Natural killer cell (primary cell): Measurements from ENCODE around the gene KDM1B. TPM values are rescaled to one million over a fixed set of nuclear protein-coding genes. Genes with fewer than 3 reads are reported as not detected.

ENCODE experiments used
- ATAC-seq, 3 donors: fragments of 150-1000 bp in 2 of 3; fragments of 200-7000 bp in 1 of 3; cut with Tn5 transposase; 1 replicate in 1 of 3; 2 replicates in 2 of 3; pipeline ENCODE4 v1.10.0; 2021; ENCODE audit warnings: mild to moderate bottlenecking in 2 of 3, moderate library complexity in 2 of 3
- DNase-seq, 2 donors: peaks; one replicate each; pipeline versions ENCODE4 v3.0.0 to v3.0.0-alpha.2; 2013 to 2021; ENCODE audit warnings: mixed read lengths in 1 of 2
- H3K27ac ChIP-seq: one replicate; pipeline ENCODE4 v1.5.1; 2013; ENCODE audit warnings: mild to moderate bottlenecking, low read length
- H3K27me3 ChIP-seq: one replicate; pipeline ENCODE4 v1.6.1; 2013; ENCODE audit warnings: low read length; ENCODE audit not compliant: control insufficient read depth, insufficient read depth
- H3K36me3 ChIP-seq: one replicate; pipeline ENCODE4 v1.6.1; 2013; ENCODE audit warnings: low read length; ENCODE audit not compliant: control insufficient read depth, insufficient read depth
- H3K4me1 ChIP-seq: one replicate; pipeline ENCODE4 v1.6.1; 2013; ENCODE audit warnings: low read length; ENCODE audit not compliant: control insufficient read depth, insufficient read depth
- H3K4me3 ChIP-seq: one replicate; pipeline ENCODE4 v1.5.1; 2013; ENCODE audit warnings: low read length
- H3K9me3 ChIP-seq: one replicate; pipeline ENCODE4 v1.6.1; 2013; ENCODE audit warnings: low read length; ENCODE audit not compliant: control insufficient read depth, insufficient read depth
- H3K27ac Mint-ChIP-seq, 2 donors: one replicate each; pipeline ENCODE4 v1.8.0; 2022; ENCODE audit warnings: mild to moderate bottlenecking in 2 of 2, mixed read lengths in 2 of 2, moderate library complexity in 1 of 2
- H3K27me3 Mint-ChIP-seq, 2 donors: one replicate each; pipeline ENCODE4 v1.8.0; 2022; ENCODE audit warnings: low read depth in 2 of 2, mixed read lengths in 2 of 2
- H3K36me3 Mint-ChIP-seq: one replicate; pipeline ENCODE4 v1.8.0; 2022; ENCODE audit warnings: mixed read lengths
- H3K4me1 Mint-ChIP-seq, 2 donors: one replicate each; pipeline ENCODE4 v1.8.0; 2022; ENCODE audit warnings: mixed read lengths in 2 of 2
- H3K4me3 Mint-ChIP-seq: one replicate; pipeline ENCODE4 v1.8.0; 2022; ENCODE audit warnings: mild to moderate bottlenecking, moderate library complexity, mixed read lengths
- H3K9me3 Mint-ChIP-seq, 2 donors: one replicate each; pipeline ENCODE4 v1.8.0; 2022; ENCODE audit warnings: mixed read lengths in 2 of 2
- CTCF ChIP-seq: fragments of 200-600 bp; IDR thresholded peaks from one replicate; pipeline ENCODE4 v1.8.0; 2022; ENCODE audit warnings: antibody characterized with exemption
- WGBS: methylation state at CpG from one replicate; pipeline ENCODE4 v1.1.7; 2013; ENCODE audit warnings: missing lambda C conversion rate; ENCODE audit not compliant: insufficient coverage; 5-methylcytosine and 5-hydroxymethylcytosine counted together
- intact Hi-C: fragments of 100-400 bp; cut with micrococcal nuclease; formaldehyde crosslinking; loops from one replicate; pipeline ENCODE4 v1.14.2; 2022
- total RNA-seq, 4 donors: library from RNA; stranded (reverse); fragments of 120-200 nt in 1 of 4; gene quantifications; one replicate each; pipeline versions ENCODE4 v1.2.3 to v1.2.4, GENCODE V29; 2013 to 2022

KDM1B gene
- total RNA-seq, 3 donors from 2014 or later (not counting 1 experiment from before 2014, with no cell fraction given): 12.7 to 13.3 (median 13.0) TPM

GRCh38 chr6:18192026-18192425, 36.8 kb downstream of the KDM1B start:
- intact Hi-C loops: no loop called here
- Mint-ChIP-seq H3K36me3 (no peaks in the 10 kb centered on the region), H3K9me3 (no peaks in the 10 kb centered on the region), H3K4me1 (no peaks in the 10 kb centered on the region), H3K27ac (no peak overlapping the region), H3K27me3 (no peaks in the 10 kb centered on the region), H3K4me3 (no peak overlapping the region)
- Histone ChIP-seq H3K9me3 (no peaks in the 10 kb centered on the region), H3K27ac (no peak overlapping the region), H3K27me3 (no peaks in the 10 kb centered on the region), H3K4me1 (no peaks in the 10 kb centered on the region), H3K4me3 (no peak overlapping the region), H3K36me3 (peaks cover 21% of the 10 kb centered on the region)
- DNase-seq: no peak
- ATAC-seq: no peak
- 100% methylated on average over 2 of the region's 3 CpGs for WGBS
- TF ChIP-seq CTCF: no peak

DNA sequence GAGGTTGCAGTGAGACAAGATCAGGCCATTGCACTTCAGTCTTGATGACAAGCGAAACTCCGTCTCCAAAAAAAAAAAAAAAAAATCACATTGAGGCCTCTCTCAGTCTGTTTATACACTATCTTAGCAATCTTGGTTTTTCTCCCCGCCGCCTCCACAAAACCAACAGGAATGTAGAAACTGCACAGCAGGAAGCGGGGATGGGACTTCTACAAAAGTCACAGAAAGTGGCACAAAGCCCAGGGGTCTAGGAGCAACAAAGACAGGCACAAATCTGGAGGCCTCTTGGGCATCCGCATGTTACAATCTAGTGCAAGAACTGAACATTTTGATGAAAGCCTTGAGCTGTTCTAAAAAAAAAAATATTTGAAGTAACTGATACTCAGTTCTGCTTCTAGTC, 48.6 kb downstream of the KDM1B start:
- Histone ChIP-seq H3K27ac (no peak overlapping the region), H3K27me3 (no peaks in the 10 kb centered on the region), H3K36me3 (peaks cover 29% of the 10 kb centered on the region), H3K4me3 (no peak overlapping the region), H3K9me3 (no peaks in the 10 kb centered on the region), H3K4me1 (no peaks in the 10 kb centered on the region)
- Mint-ChIP-seq H3K36me3 (peaks cover 22% of the 10 kb centered on the region), H3K9me3 (no peaks in the 10 kb centered on the region), H3K4me1 (no peaks in the 10 kb centered on the region), H3K27ac (no peak overlapping the region), H3K27me3 (no peaks in the 10 kb centered on the region), H3K4me3 (no peak overlapping the region)
- TF ChIP-seq CTCF: no peak
- DNase-seq (no peak), ATAC-seq (no peak)
- intact Hi-C loops: no loop called here
- WGBS: 94% methylated on average over 6 of the region's 6 CpGs

- ATAC-seq (no peak), DNase-seq (no peak)
- Histone ChIP-seq H3K27ac (no peak overlapping the region), H3K9me3 (no peaks in the 10 kb centered on the region), H3K27me3 (no peaks in the 10 kb centered on the region), H3K36me3 (peaks cover 27% of the 10 kb centered on the region), H3K4me3 (no peak overlapping the region), H3K4me1 (no peaks in the 10 kb centered on the region)
- Mint-ChIP-seq H3K36me3 (peaks cover 22% of the 10 kb centered on the region), H3K27ac (no peak overlapping the region), H3K27me3 (no peaks in the 10 kb centered on the region), H3K4me1 (no peaks in the 10 kb centered on the region), H3K4me3 (no peak overlapping the region), H3K9me3 (no peaks in the 10 kb centered on the region)
- intact Hi-C loops: no loop called here
- no peak for TF ChIP-seq CTCF
- 95% methylated on average over 8 of the region's 8 CpGs for WGBS
Observed at GRCh38 chr6:18204691-18205090, 49.5 kb downstream of the KDM1B start.

DNA sequence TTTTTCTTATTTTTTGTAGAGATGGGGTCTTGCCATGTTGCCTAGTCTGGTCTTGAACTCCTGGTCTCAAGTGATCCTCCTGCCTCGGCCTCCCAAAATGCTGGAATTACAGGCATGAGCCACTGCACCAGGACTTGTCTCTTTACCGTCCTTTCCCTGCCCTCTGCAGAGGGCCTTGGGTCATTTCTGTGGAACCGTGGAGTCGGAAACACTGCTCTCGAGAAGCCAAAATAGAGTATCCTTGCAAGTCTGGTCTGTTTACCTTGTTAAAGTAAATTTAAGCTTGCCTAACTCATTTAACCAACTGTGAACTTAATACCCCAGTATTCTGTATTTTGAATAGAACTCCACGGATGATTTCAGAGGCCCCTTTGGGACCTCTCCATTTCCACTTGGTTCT, 51.4 kb downstream of the KDM1B start:
- H3K36me3 Mint-ChIP-seq: peaks cover 15% of the 10 kb centered on the region
- H3K4me3 Mint-ChIP-seq: no peak overlapping the region
- no peak for ATAC-seq
- H3K9me3 ChIP-seq: no peaks in the 10 kb centered on the region
- no peak overlapping the region for H3K27ac Mint-ChIP-seq
- H3K4me1 ChIP-seq: no peaks in the 10 kb centered on the region
- H3K9me3 Mint-ChIP-seq: no peaks in the 10 kb centered on the region
- intact Hi-C loops: no loop called here
- H3K4me1 Mint-ChIP-seq: no peaks in the 10 kb centered on the region
- H3K4me3 ChIP-seq: no peak overlapping the region
- over 99% methylated on average over 6 of the region's 6 CpGs for WGBS
- TF ChIP-seq CTCF: no peak
- H3K27ac ChIP-seq: no peak overlapping the region
- H3K36me3 ChIP-seq: peaks cover 14% of the 10 kb centered on the region
- no peaks in the 10 kb centered on the region for H3K27me3 Mint-ChIP-seq
- no peaks in the 10 kb centered on the region for H3K27me3 ChIP-seq
- DNase-seq: no peak
